Measurements from ENCODE around the gene SLC29A4. TPM values are rescaled to one million over a fixed set of nuclear protein-coding genes. Genes with fewer than 3 reads are reported as not detected.

The SLC29A4 gene
- total and polyA plus RNA-seq, 2 of the 4 experiments (the other 2 are of a cell fraction), result 2.3 to 7.6 TPM

GRCh38 chr7:5332579-5332978, 49.8 kb downstream of the SLC29A4 start:
- Histone ChIP-seq H2BK15ac (ENCODE audit: low read depth, low read length) (no peak overlapping the region), H2BK20ac (ENCODE audit: low read depth, low read length) (no peak overlapping the region), H3K4me3 (ENCODE audit: insufficient read depth, low read depth, low read length) (no peak overlapping the region), H3K4ac (ENCODE audit: low read depth, low read length) (no peak overlapping the region), H4K8ac (ENCODE audit: low read depth in 2 of 2, low read length in 2 of 2) (no peak overlapping the region), H3K9me3 (ENCODE audit: control insufficient read depth, insufficient read depth, low read length) (peaks cover 4% of the 10 kb centered on the region), H3K14ac (replicated peaks; ENCODE audit: low read depth, low read length) (no peak overlapping the region), H2BK5ac (ENCODE audit: low read depth, low read length, poor library complexity, severe bottlenecking) (no peak overlapping the region), H3K4me1 (ENCODE audit: control insufficient read depth, insufficient read depth, low read length) (peaks cover 3% of the 10 kb centered on the region; the same call in 1 of the 2 replicates), H2BK120ac (ENCODE audit: low read depth, low read length) (no peak overlapping the region), H3K56ac (ENCODE audit: extremely low read depth, insufficient read depth, low read length) (no peak overlapping the region), H3K27me3 (ENCODE audit: control insufficient read depth, insufficient read depth, low read length) (no peaks in the 10 kb centered on the region), H3K4me2 (ENCODE audit: low read depth, low read length) (no peak overlapping the region), H2AFZ (replicated peaks; ENCODE audit: low read length, poor library complexity) (no peak overlapping the region), H2AK5ac (ENCODE audit: low read depth, low read length) (no peak overlapping the region), H3K27ac (ENCODE audit: insufficient read depth, low read length) (no peak overlapping the region), H4K20me1 (ENCODE audit: insufficient read depth, low read length) (peaks cover 32% of the 10 kb centered on the region), H3K9ac (ENCODE audit: low read depth, low read length) (no peak overlapping the region), H2AK9ac (replicated peaks; ENCODE audit: low read depth, low read length, poor library complexity) (no peak overlapping the region), H4K5ac (ENCODE audit: low read depth, low read length) (no peak overlapping the region), H3K36me3 (ENCODE audit: control insufficient read depth, insufficient read depth, low read length) (peaks cover 65% of the 10 kb centered on the region), H4K91ac (ENCODE audit: insufficient read depth, low read depth, low read length) (no peak overlapping the region), H3K18ac (ENCODE audit: low read depth, low read length) (no peak overlapping the region), H3K23ac (ENCODE audit: low read depth, low read length) (no peak overlapping the region), H3K9me1 (ENCODE audit: insufficient read depth, low read length) (peaks cover 5% of the 10 kb centered on the region; the same call in 1 of the 2 replicates), H3K79me1 (ENCODE audit: low read depth in 1 of 2, low read length in 2 of 2) (peaks cover 29 to 57% of the 10 kb centered on the region in 2 experiments)
- in situ Hi-C loops (cut with MboI; ENCODE audit: low sequenced_read_pairs) (no loop called here), intact Hi-C loops (cut with micrococcal nuclease) (no loop called here), dilution Hi-C loops (cut with HindIII; ENCODE audit: low sequenced_read_pairs, unreplicated experiment) (no loop called here)
- DNase-seq (no peak), ATAC-seq (ENCODE audit: low read depth) (no peak)
- POLR2A ChIA-PET (ENCODE audit: unreplicated experiment), result no interaction called here
- CTCF ChIA-PET, result no interaction called here
- WGBS, 2 experiments (ENCODE audit: extremely low coverage in 2 of 2, insufficient read length in 1 of 2), result 86% methylated on average over 36 of the region's 43 CpGs; no CpG with 5 or more reads in 1 of the 2 experiments
- no peak for TF ChIP-seq USF2 (IDR thresholded peaks at IDR 0.05; ENCODE audit: low read depth, low read length)
- no peak for TF ChIP-seq MAFK (IDR thresholded peaks at IDR 0.05; ENCODE audit: low read depth, low read length)
- TF ChIP-seq RFX5 (IDR thresholded peaks at IDR 0.05; ENCODE audit: low read depth, low read length), result no peak
- TF ChIP-seq CTCF (conservative IDR thresholded peaks at IDR 0.05; ENCODE audit: low read depth, low read length), result no peak
- no peak for TF ChIP-seq SMC3 (IDR thresholded peaks at IDR 0.05; ENCODE audit: low read depth, low read length)
- no peak for TF ChIP-seq NFE2L2 (IDR thresholded peaks at IDR 0.05; ENCODE audit: low read depth, low read length)
- no peak for TF ChIP-seq BHLHE40 (IDR thresholded peaks at IDR 0.05; ENCODE audit: low read depth, low read length)
- no peak for TF ChIP-seq POLR2A (IDR thresholded peaks at IDR 0.05; ENCODE audit: low read depth, low read length)
- TF ChIP-seq RCOR1 (IDR thresholded peaks at IDR 0.05; ENCODE audit: insufficient replicate concordance, low read length), result no peak
- TF ChIP-seq CEBPB (IDR thresholded peaks at IDR 0.05; ENCODE audit: low read depth, low read length), result no peak
- TF ChIP-seq RAD21 (IDR thresholded peaks at IDR 0.05; ENCODE audit: low read length), result no peak
- no peak for TF ChIP-seq MXI1 (IDR thresholded peaks at IDR 0.05; ENCODE audit: borderline replicate concordance, low read depth, low read length)
- no peak for TF ChIP-seq MAZ (IDR thresholded peaks at IDR 0.05; ENCODE audit: borderline replicate concordance, low read depth, low read length)
- no peak for TF ChIP-seq FOS (IDR thresholded peaks at IDR 0.05; ENCODE audit: low read depth, low read length)
- TF ChIP-seq ELK1 (IDR thresholded peaks at IDR 0.05; ENCODE audit: borderline replicate concordance, low read depth, low read length), result no peak
- TF ChIP-seq CHD1 (IDR thresholded peaks at IDR 0.05; ENCODE audit: low read depth, low read length), result no peak
- no TSS peak for BruUV-seq (replicated peaks)
